GM12878 (cell line): ENCODE data around the gene ATP6V0D1. TPM values are rescaled to one million over a fixed set of nuclear protein-coding genes. Genes with fewer than 3 reads are reported as not detected.
A peak's percentile ranks its signal among the peaks of the same experiment; 100 is the strongest.

ENCODE experiments used
- ATAC-seq: fragments of 200-7000 bp; cut with Tn5 transposase; 3 replicates; pipeline ENCODE4 v1.9.1; 2020; ENCODE audit warnings: mild to moderate bottlenecking, moderate library complexity
- BruUV-seq: library from RNA; stranded (reverse); fragments of 400-500 nt; replicated peaks from 2 replicates; lab custom pipeline; 2021; lab: Mats Ljungman, UMichigan
- CTCF ChIA-PET: fragments of 300-600 bp; sonication (Branson Sonifier 250); formaldehyde crosslinking; extraction: SDS; loops from one replicate; lab custom pipeline; 2021; ENCODE audit warnings: inconsistent platforms; lab: Yijun Ruan, JAX
- POLR2A ChIA-PET: fragments of 350-600 bp; formaldehyde crosslinking; extraction: SDS; loops from one replicate; lab custom pipeline; 2021; ENCODE audit warnings: inconsistent platforms; lab: Charles Lee
- RAD21 ChIA-PET: fragments of 300-600 bp; sonication (Branson Sonifier 250); formaldehyde crosslinking; loops from one replicate; lab custom pipeline; 2023; ENCODE audit warnings: antibody characterized with exemption; ENCODE audit not compliant: unreplicated experiment; lab: Charles Lee
- SMC1A ChIA-PET: fragments of 300-600 bp; sonication (Branson Sonifier 250); formaldehyde crosslinking; loops from one replicate; lab custom pipeline; 2023; ENCODE audit not compliant: unreplicated experiment, uncharacterized antibody; lab: Charles Lee
- DNase-seq: peaks from one replicate; pipeline ENCODE4 v3.0.0-alpha.2; 2011; ENCODE audit warnings: low read depth, low spot score
- FAIRE-seq: peaks from 3 replicates; lab custom pipeline; 2011; peaks lifted over from hg19 to GRCh38; lab: Jason Lieb, UNC
- H2AFZ ChIP-seq: 2 replicates; pipeline ENCODE4 v1.6.0; 2011; ENCODE audit warnings: low read depth, low read length, control low read depth; ENCODE audit not compliant: control insufficient read depth
- H3K27ac ChIP-seq: 2 replicates; pipeline ENCODE4 v1.5.1; 2011; ENCODE audit warnings: control low read depth; ENCODE audit not compliant: control insufficient read depth, insufficient read depth
- H3K27me3 ChIP-seq, 2 experiments: replicated peaks in 1 of 2; 2 replicates each; pipeline versions ENCODE4 v1.6.0 to v1.6.1; 2011; ENCODE audit warnings: low read length in 1 of 2; ENCODE audit not compliant: control insufficient read depth in 2 of 2, insufficient read depth in 2 of 2
- H3K36me3 ChIP-seq, 2 experiments: 2 replicates each; pipeline ENCODE4 v1.5.1; 2011; ENCODE audit warnings: low read length in 1 of 2; ENCODE audit not compliant: control insufficient read depth in 2 of 2, insufficient read depth in 2 of 2
- H3K4me1 ChIP-seq: 2 replicates; pipeline ENCODE4 v1.6.1; 2011; ENCODE audit warnings: mild to moderate bottlenecking, low read length, moderate library complexity, mixed read lengths; ENCODE audit not compliant: control insufficient read depth, insufficient read depth
- H3K4me2 ChIP-seq: 2 replicates; pipeline ENCODE4 v1.6.0; 2011; ENCODE audit warnings: control low read depth; ENCODE audit not compliant: control insufficient read depth, insufficient read depth
- H3K4me3 ChIP-seq: fragments of 200-600 bp; sonication (generic); 2 replicates; pipeline ENCODE4 v1.5.1; 2016
- H3K79me2 ChIP-seq: 2 replicates; pipeline ENCODE4 v1.6.0; 2011; ENCODE audit warnings: low read length; ENCODE audit not compliant: control insufficient read depth, insufficient read depth
- H3K9ac ChIP-seq: 2 replicates; pipeline ENCODE4 v1.8.0; 2011; ENCODE audit warnings: low read length, control low read depth, mixed read lengths; ENCODE audit not compliant: control insufficient read depth, insufficient read depth
- H3K9me3 ChIP-seq: replicated peaks from 3 replicates; pipeline ENCODE4 v1.5.1; 2011; ENCODE audit warnings: mild to moderate bottlenecking, low read length; ENCODE audit not compliant: control insufficient read depth, insufficient read depth
- H4K20me1 ChIP-seq: 2 replicates; pipeline ENCODE4 v1.6.0; 2011; ENCODE audit not compliant: control insufficient read depth, insufficient read depth
- BHLHE40 ChIP-seq, 2 experiments: fragments of 450-650 bp in 1 of 2; IDR thresholded peaks; 2 replicates each; pipeline ENCODE4 v1.6.1; 2011 to 2017; ENCODE audit warnings: low read depth in 2 of 2, borderline replicate concordance in 1 of 2, improper control_type of control experiment in 1 of 2, low read length in 1 of 2, mild to moderate bottlenecking in 1 of 2
- BRCA1 ChIP-seq: IDR thresholded peaks from 2 replicates; pipeline ENCODE4 v1.6.1; 2011; ENCODE audit warnings: low read depth, low read length, improper control_type of control experiment
- CBFB ChIP-seq: IDR thresholded peaks from 2 replicates; pipeline ENCODE4 v1.6.1; 2016; ENCODE audit warnings: antibody characterized with exemption, low read depth
- CBX5 ChIP-seq: sonication (generic); IDR thresholded peaks from 2 replicates; pipeline ENCODE4 v1.6.1; 2016; ENCODE audit warnings: low read depth, moderate library complexity, mild to moderate bottlenecking, inconsistent platforms
- CEBPB ChIP-seq, 2 experiments: fragments of 150-350 bp in 1 of 2; IDR thresholded peaks; 2 replicates each; pipeline ENCODE4 v1.6.1; 2012 to 2014; ENCODE audit warnings: low read depth in 2 of 2, low read length in 2 of 2, borderline replicate concordance in 1 of 2, inconsistent platforms in 1 of 2
- GABPA ChIP-seq: IDR thresholded peaks from 2 replicates; pipeline ENCODE4 v1.6.1; 2014; ENCODE audit warnings: antibody characterized with exemption, low read depth, mild to moderate bottlenecking, inconsistent platforms
- GATAD2B ChIP-seq: fragments of 450-650 bp; conservative IDR thresholded peaks from 2 replicates; pipeline ENCODE4 v1.6.1; 2017; ENCODE audit warnings: low read depth, mild to moderate bottlenecking, moderate library complexity
- NFIC ChIP-seq: IDR thresholded peaks from 2 replicates; pipeline ENCODE4 v1.6.1; 2012; ENCODE audit warnings: low read depth, mild to moderate bottlenecking, inconsistent platforms, low read length, moderate library complexity
- NFXL1 ChIP-seq: fragments of 450-650 bp; IDR thresholded peaks from 2 replicates; pipeline ENCODE4 v1.6.1; 2017; ENCODE audit warnings: antibody characterized with exemption, mild to moderate bottlenecking, borderline replicate concordance
- NFYB ChIP-seq: IDR thresholded peaks from 2 replicates; pipeline ENCODE4 v1.6.1; 2011; ENCODE audit warnings: low read depth, mild to moderate bottlenecking, low read length, improper control_type of control experiment, moderate library complexity; ENCODE audit not compliant: insufficient read depth
- RB1 ChIP-seq: fragments of 450-650 bp; formaldehyde crosslinking; IDR thresholded peaks from 2 replicates; pipeline ENCODE4 v1.6.1; 2017; ENCODE audit warnings: mild to moderate bottlenecking, borderline replicate concordance
- SPI1 ChIP-seq: IDR thresholded peaks from 2 replicates; pipeline ENCODE4 v1.6.1; 2011; ENCODE audit warnings: low read depth, mild to moderate bottlenecking, low read length, moderate library complexity, borderline replicate concordance; ENCODE audit not compliant: insufficient read depth
- TAF1 ChIP-seq: IDR thresholded peaks from 2 replicates; pipeline ENCODE4 v1.6.1; 2011; ENCODE audit warnings: mild to moderate bottlenecking, low read depth, low read length, borderline replicate concordance
- TCF12 ChIP-seq: IDR thresholded peaks from 2 replicates; pipeline ENCODE4 v1.6.1; 2011; ENCODE audit warnings: low read depth, mild to moderate bottlenecking, low read length
- ZNF24 ChIP-seq: fragments of 450-650 bp; IDR thresholded peaks from 2 replicates; pipeline ENCODE4 v1.6.1; 2017; ENCODE audit warnings: antibody characterized with exemption, mild to moderate bottlenecking
- WGBS: methylation state at CpG from one replicate; pipeline ENCODE4 v1.1.6; 2016; ENCODE audit warnings: low lambda C conversion rate; ENCODE audit not compliant: insufficient replicate concordance, insufficient coverage; ENCODE audit errors: missing lambda C conversion rate; 5-methylcytosine and 5-hydroxymethylcytosine counted together
- in situ Hi-C: fragments of 300-500 bp; cut with MboI; formaldehyde crosslinking; loops from 9 replicates; pipeline ENCODE4 v1.14.3; 2018; ENCODE audit warnings: mixed read lengths
- intact Hi-C: fragments of 100-400 bp; cut with micrococcal nuclease; formaldehyde crosslinking; loops from one replicate; pipeline ENCODE4 v1.14.2; 2022; ENCODE audit not compliant: unreplicated experiment
- polyA plus RNA-seq, 11 experiments: library from polyadenylated mRNA; depleted of rRNA in 4 of 11; unstranded in 6 of 11; stranded (reverse) in 5 of 11; fragments of >200 nt; fragmentation: Nextera tagmentation in 4 of 11; fragmentation: Illumina TruSeq in 1 of 11; extraction: Ambion mirVana in 4 of 11; extraction: Trizol in 1 of 11; gene quantifications; 1 replicate in 1 of 11; 2 replicates in 10 of 11; pipeline versions ENCODE4 v1.2.1 to v1.2.3, GENCODE V29; 2011 to 2016; ENCODE audit warnings: inconsistent platforms in 2 of 11, missing spikeins in 2 of 11, low read depth in 1 of 11
- total RNA-seq, 4 experiments: library from RNA; depleted of rRNA in 3 of 4; stranded (reverse); fragments of >200 nt in 3 of 4; fragmentation: Illumina TruSeq in 1 of 4; extraction: Trizol in 1 of 4; gene quantifications; 2 replicates each; pipeline versions ENCODE4 v1.2.1 to v1.2.3, GENCODE V29; 2013 to 2021
- TF ChIP-seq, protein P1 (sequence below): IDR thresholded peaks from 2 replicates; pipeline ENCODE4 v1.6.1; 2012; ENCODE audit warnings: low read depth, low read length, improper control_type of control experiment
- TF ChIP-seq, protein P2 (sequence below): IDR thresholded peaks from 2 replicates; pipeline ENCODE4 v1.6.1; 2011; ENCODE audit warnings: low read depth, mild to moderate bottlenecking, low read length, moderate library complexity, borderline replicate concordance; ENCODE audit errors: extremely low read depth
- TF ChIP-seq, protein P3 (sequence below): fragments of 450-650 bp; IDR thresholded peaks from 2 replicates; pipeline ENCODE4 v1.6.1; 2017; ENCODE audit warnings: antibody characterized with exemption, mild to moderate bottlenecking, moderate library complexity

ATP6V0D1 gene
- total and polyA plus RNA-seq, 10 of the 15 experiments (the other 5 are each of a cell fraction or from before 2014, with no cell fraction given) = 28.1 to 141 (median 70.3) TPM

DNA sequence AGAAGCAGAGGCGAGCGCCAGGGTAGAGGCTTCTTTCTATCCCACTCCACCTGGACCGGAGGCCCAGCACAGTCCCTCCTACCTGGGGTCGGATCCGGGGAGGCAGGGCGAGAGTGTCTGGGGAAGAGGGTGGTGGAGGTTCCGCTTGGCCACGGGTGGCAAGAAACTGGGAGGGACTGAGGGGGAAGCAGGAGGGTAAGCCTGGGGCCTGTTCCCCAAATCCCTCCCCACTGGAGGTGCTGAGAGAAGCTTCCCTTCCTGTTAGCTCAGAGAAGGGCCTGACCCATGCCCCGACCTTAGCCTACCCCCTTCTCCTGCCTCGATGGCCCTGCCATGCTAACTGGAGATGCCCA is 85.9 kb downstream of the ATP6V0D1 start (continued):
- TF ChIP-seq GABPA = no peak
- no peak for TF ChIP-seq NFIC
- TF ChIP-seq RB1 = no peak
- no peak for TF ChIP-seq ZNF24
- TF ChIP-seq TAF1 = no peak
- no peak for TF ChIP-seq CBX5

DNA sequence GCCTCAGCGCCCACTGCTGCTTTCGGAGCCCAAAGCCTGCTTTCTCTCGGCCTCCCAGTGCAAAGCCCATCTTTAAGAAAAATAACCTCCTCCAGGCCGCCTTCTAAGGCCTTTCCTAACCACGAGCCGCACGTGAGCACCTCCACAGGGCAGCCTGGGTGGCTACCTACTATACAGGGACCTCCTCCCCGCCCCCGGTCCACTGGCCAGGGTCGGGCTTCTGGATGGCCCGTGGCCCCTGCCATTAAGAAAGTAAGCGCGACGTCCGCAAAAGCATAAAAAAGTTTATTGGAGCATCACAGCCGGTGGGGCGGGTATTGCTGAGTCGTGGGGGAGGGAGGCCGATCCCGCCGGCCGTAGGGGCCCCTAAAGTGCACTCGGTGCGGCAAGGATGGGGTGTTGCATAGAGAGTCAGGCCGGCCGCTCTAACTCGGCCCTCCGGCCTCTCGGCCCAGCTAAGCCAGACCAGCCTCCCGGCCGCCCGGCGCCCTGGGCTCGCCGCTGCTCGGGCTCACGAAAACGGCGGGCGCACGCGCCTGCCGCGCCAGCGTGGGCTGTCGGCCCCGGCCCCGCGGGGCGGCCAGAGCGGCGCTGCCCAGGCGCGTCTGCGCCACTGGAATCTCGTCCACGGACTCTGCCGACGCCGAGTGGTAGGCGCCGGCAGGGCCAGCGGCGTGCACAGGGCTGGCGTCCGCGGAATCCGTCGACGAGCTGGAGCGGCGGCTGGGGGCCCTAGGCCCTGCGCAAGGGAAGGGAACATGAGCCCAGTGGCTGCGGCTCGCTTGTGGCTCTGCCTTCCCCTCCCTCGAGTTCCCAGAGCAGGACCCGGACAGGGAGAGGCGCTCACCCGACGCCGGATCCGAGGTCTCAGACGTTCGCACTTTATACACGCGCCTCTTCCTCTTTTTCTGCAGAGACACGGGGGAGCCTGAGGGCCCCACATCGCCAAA is 86.5 kb downstream of the ATP6V0D1 start:
- RAD21 ChIA-PET = no interaction called here
- H3K79me2 ChIP-seq = no peaks in the 10 kb centered on the region
- SMC1A ChIA-PET = no interaction called here
- no peaks in the 10 kb centered on the region for H4K20me1 ChIP-seq
- in situ Hi-C loops = no loop called here
- DNase-seq (no peak), ATAC-seq (peak; percentile 10; the same call in 2 of the 3 replicates), FAIRE-seq (no peak)
- H3K4me3 ChIP-seq = no peak overlapping the region
- H3K9ac ChIP-seq = no peak overlapping the region
- WGBS = 8% methylated on average over 66 of the region's 88 CpGs
- no peaks in the 10 kb centered on the region for H3K36me3 ChIP-seq
- H3K4me1 ChIP-seq = no peaks in the 10 kb centered on the region
- intact Hi-C loops = loop anchor here (5.0 kb wide), 1 partner anchor 117 kb away; the partner anchor contains the start of gene PLEKHG4
- CTCF ChIA-PET = interaction anchor here (1.3 kb wide), 1 partner anchor 113 kb away, joined by 3 read pairs; no protein-coding TSS in a partner anchor
- H3K27me3 ChIP-seq = peaks cover 6 to 17% of the 10 kb centered on the region in 2 experiments
- peak overlapping the region; percentile 9; the same call in 1 of the 2 replicates for H3K4me2 ChIP-seq
- no peaks in the 10 kb centered on the region for H3K9me3 ChIP-seq
- H2AFZ ChIP-seq = no peak overlapping the region
- H3K27ac ChIP-seq = no peak overlapping the region
- POLR2A ChIA-PET = interaction anchor here (0.8 kb wide), 1 partner anchor 346 kb away, joined by 3 read pairs; no protein-coding TSS in a partner anchor
- BruUV-seq = no TSS peak
- TF ChIP-seq NFYB (no peak), BHLHE40 (IDR thresholded peaks at IDR 0.05; ENCODE audit: borderline replicate concordance in 1 of 2, low read depth in 2 of 2, low read length in 1 of 2) (peak in 1 of 2 experiments; percentile 47; a peak in 2 of 4 replicates), TCF12 (no peak), SPI1 (peak; percentile 31; the same call in 1 of the 2 replicates), CEBPB (IDR thresholded peaks at IDR 0.05; ENCODE audit: borderline replicate concordance in 1 of 2, low read depth in 2 of 2, low read length in 2 of 2) (no peak), NFXL1 (no peak), GABPA (no peak), CBFB (no peak), NFIC (no peak), BRCA1 (no peak), GATAD2B (no peak)
- TF ChIP-seq, protein P1, sequence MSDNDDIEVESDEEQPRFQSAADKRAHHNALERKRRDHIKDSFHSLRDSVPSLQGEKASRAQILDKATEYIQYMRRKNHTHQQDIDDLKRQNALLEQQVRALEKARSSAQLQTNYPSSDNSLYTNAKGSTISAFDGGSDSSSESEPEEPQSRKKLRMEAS = no peak
- TF ChIP-seq, protein P2, sequence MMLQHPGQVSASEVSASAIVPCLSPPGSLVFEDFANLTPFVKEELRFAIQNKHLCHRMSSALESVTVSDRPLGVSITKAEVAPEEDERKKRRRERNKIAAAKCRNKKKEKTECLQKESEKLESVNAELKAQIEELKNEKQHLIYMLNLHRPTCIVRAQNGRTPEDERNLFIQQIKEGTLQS = no peak
- TF ChIP-seq, protein P3, sequence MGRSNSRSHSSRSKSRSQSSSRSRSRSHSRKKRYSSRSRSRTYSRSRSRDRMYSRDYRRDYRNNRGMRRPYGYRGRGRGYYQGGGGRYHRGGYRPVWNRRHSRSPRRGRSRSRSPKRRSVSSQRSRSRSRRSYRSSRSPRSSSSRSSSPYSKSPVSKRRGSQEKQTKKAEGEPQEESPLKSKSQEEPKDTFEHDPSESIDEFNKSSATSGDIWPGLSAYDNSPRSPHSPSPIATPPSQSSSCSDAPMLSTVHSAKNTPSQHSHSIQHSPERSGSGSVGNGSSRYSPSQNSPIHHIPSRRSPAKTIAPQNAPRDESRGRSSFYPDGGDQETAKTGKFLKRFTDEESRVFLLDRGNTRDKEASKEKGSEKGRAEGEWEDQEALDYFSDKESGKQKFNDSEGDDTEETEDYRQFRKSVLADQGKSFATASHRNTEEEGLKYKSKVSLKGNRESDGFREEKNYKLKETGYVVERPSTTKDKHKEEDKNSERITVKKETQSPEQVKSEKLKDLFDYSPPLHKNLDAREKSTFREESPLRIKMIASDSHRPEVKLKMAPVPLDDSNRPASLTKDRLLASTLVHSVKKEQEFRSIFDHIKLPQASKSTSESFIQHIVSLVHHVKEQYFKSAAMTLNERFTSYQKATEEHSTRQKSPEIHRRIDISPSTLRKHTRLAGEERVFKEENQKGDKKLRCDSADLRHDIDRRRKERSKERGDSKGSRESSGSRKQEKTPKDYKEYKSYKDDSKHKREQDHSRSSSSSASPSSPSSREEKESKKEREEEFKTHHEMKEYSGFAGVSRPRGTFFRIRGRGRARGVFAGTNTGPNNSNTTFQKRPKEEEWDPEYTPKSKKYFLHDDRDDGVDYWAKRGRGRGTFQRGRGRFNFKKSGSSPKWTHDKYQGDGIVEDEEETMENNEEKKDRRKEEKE = no peak
